CD4-positive, CD25-positive, alpha-beta regulatory T cell (primary cell): Measurements from ENCODE around the gene RASAL2. TPM values are rescaled to one million over a fixed set of nuclear protein-coding genes. Genes with fewer than 3 reads are reported as not detected.

ENCODE experiments used
- ATAC-seq, 2 donors: fragments of 150-1000 bp; cut with Tn5 transposase; one replicate each; pipeline ENCODE4 v1.10.0; 2021; ENCODE audit warnings: low read depth in 2 of 2, moderate number of reproducible peaks in 2 of 2, moderate library complexity in 1 of 2
- DNase-seq, 3 donors: peaks; one replicate each; pipeline versions ENCODE4 v3.0.0 to v3.0.0-alpha.2; 2012 to 2022; ENCODE audit warnings: mixed read lengths in 1 of 3
- H3K27ac ChIP-seq: one replicate; pipeline ENCODE4 v1.7.0; 2013; ENCODE audit warnings: mild to moderate bottlenecking, low read length; ENCODE audit not compliant: insufficient read depth, poor library complexity, severe bottlenecking
- H3K27me3 ChIP-seq: one replicate; pipeline ENCODE4 v1.7.0; 2013; ENCODE audit warnings: low read length; ENCODE audit not compliant: control insufficient read depth, insufficient read depth
- H3K36me3 ChIP-seq: one replicate; pipeline ENCODE4 v1.7.0; 2013; ENCODE audit warnings: mild to moderate bottlenecking, low read length, moderate library complexity; ENCODE audit not compliant: control insufficient read depth, insufficient read depth
- H3K4me1 ChIP-seq: 2 replicates; pipeline ENCODE4 v1.7.0; 2013; ENCODE audit warnings: mild to moderate bottlenecking, low read length; ENCODE audit not compliant: insufficient read depth, control insufficient read depth, poor library complexity, severe bottlenecking
- H3K4me3 ChIP-seq: one replicate; pipeline ENCODE4 v1.7.0; 2013; ENCODE audit warnings: low read depth, mild to moderate bottlenecking, low read length, moderate library complexity
- H3K9me3 ChIP-seq, 2 experiments: 1 replicate in 1 of 2; 2 replicates in 1 of 2; pipeline ENCODE4 v1.7.0; 2013; ENCODE audit warnings: low read length in 2 of 2, mild to moderate bottlenecking in 1 of 2, moderate library complexity in 1 of 2; ENCODE audit not compliant: control insufficient read depth in 2 of 2
- H3K27ac Mint-ChIP-seq, 3 donors: one replicate each; pipeline ENCODE4 v1.8.0; 2020 to 2022; ENCODE audit warnings: mild to moderate bottlenecking in 3 of 3, mixed read lengths in 3 of 3, moderate library complexity in 2 of 3
- H3K27me3 Mint-ChIP-seq: one replicate; pipeline ENCODE4 v1.8.0; 2022; ENCODE audit warnings: mild to moderate bottlenecking, mixed read lengths
- H3K36me3 Mint-ChIP-seq: one replicate; pipeline ENCODE4 v1.8.0; 2020; ENCODE audit warnings: mixed read lengths
- H3K4me1 Mint-ChIP-seq, 4 donors: one replicate each; pipeline ENCODE4 v1.8.0; 2020 to 2022; ENCODE audit warnings: mixed read lengths in 4 of 4, mild to moderate bottlenecking in 1 of 4
- H3K4me3 Mint-ChIP-seq, 4 donors: one replicate each; pipeline ENCODE4 v1.8.0; 2020 to 2022; ENCODE audit warnings: mild to moderate bottlenecking in 4 of 4, mixed read lengths in 4 of 4, moderate library complexity in 3 of 4
- H3K9me3 Mint-ChIP-seq, 7 donors: one replicate each; pipeline ENCODE4 v1.8.0; 2020 to 2022; ENCODE audit warnings: mixed read lengths in 7 of 7, mild to moderate bottlenecking in 3 of 7, moderate library complexity in 2 of 7
- polyA plus RNA-seq, 4 donors: library from polyadenylated mRNA; unstranded; fragments of 300-500 nt; fragmentation: Illumina TruSeq; gene quantifications; one replicate each; pipeline ENCODE4 v1.2.3, GENCODE V29; 2021
- total RNA-seq: library from RNA; stranded (reverse); gene quantifications from one replicate; pipeline ENCODE4 v1.2.3, GENCODE V29; 2022

Gene RASAL2
- total and polyA plus RNA-seq, 5 donors from 2014 or later = not detected

DNA sequence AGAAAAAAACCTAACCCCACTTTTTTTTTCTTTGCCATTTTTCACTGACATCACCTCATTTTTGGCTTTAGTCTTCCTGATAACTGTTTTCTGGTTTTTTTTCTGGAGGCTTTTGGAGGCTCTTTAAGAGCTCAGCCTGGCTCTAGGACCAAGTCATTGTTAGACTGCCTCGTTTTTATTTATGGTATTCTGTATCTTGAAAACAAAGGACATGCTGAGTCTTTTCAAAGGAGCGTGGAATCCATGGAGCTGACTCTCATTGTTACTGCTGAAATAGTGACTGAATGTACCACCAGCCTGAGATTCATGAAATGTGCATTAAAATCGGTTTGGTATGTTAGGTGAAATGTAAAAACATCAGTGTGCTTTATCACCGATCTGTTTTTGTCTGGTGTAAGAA is 28.0 kb downstream of the RASAL2 start:
- Mint-ChIP-seq H3K36me3 (no peaks in the 10 kb centered on the region), H3K9me3 (peaks cover 0 to 2% (median 0%) of the 10 kb centered on the region in 7 donors), H3K4me3 (no peak overlapping the region), H3K27ac (no peak overlapping the region), H3K4me1 (no peaks in the 10 kb centered on the region), H3K27me3 (no peaks in the 10 kb centered on the region)
- Histone ChIP-seq H3K27ac (no peak overlapping the region), H3K27me3 (no peaks in the 10 kb centered on the region), H3K9me3 (no peaks in the 10 kb centered on the region), H3K36me3 (no peaks in the 10 kb centered on the region), H3K4me3 (no peak overlapping the region), H3K4me1 (no peaks in the 10 kb centered on the region)
- ATAC-seq (no peak), DNase-seq (no peak)

DNA sequence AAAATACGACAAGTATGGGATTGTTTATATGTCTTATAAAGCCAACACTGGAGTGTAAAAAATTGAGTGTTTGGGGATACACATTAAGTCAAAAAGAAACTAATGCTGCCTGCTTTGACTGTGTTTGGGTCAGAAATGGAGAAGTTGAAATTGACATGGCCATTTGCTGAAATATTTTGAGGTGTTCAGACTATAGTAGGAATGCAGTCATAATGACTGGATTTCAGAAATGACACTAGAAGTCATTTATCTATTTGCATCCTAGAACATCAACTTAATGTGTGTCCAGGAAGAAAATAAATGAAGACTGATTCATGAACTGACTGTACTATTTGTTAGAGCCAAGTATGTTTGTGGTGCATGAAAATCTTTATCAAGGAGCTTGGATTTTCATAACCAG is 28.4 kb downstream of the RASAL2 start:
- Mint-ChIP-seq H3K4me1 (no peaks in the 10 kb centered on the region), H3K27me3 (no peaks in the 10 kb centered on the region), H3K27ac (no peak overlapping the region), H3K9me3 (peaks cover 0 to 2% (median 0%) of the 10 kb centered on the region in 7 donors), H3K4me3 (no peak overlapping the region), H3K36me3 (no peaks in the 10 kb centered on the region)
- no peak overlapping the region for H3K27ac ChIP-seq
- no peaks in the 10 kb centered on the region for H3K27me3 ChIP-seq
- DNase-seq (no peak), ATAC-seq (no peak)
- no peaks in the 10 kb centered on the region for H3K4me1 ChIP-seq
- H3K36me3 ChIP-seq = no peaks in the 10 kb centered on the region
- no peaks in the 10 kb centered on the region for H3K9me3 ChIP-seq
- no peak overlapping the region for H3K4me3 ChIP-seq

- DNase-seq (no peak), ATAC-seq (no peak)
- Histone ChIP-seq H3K9me3 (no peaks in the 10 kb centered on the region), H3K27ac (no peak overlapping the region), H3K36me3 (no peaks in the 10 kb centered on the region), H3K27me3 (no peaks in the 10 kb centered on the region), H3K4me1 (no peaks in the 10 kb centered on the region), H3K4me3 (no peak overlapping the region)
- H3K9me3 Mint-ChIP-seq = peaks cover 0 to 2% (median 0%) of the 10 kb centered on the region in 7 donors
- H3K27me3 Mint-ChIP-seq = no peaks in the 10 kb centered on the region
- no peak overlapping the region for H3K27ac Mint-ChIP-seq
- H3K36me3 Mint-ChIP-seq = no peaks in the 10 kb centered on the region
- no peaks in the 10 kb centered on the region for H3K4me1 Mint-ChIP-seq
- no peak overlapping the region for H3K4me3 Mint-ChIP-seq
Measured at GRCh38 chr1:178124115-178124514, 30.2 kb downstream of the RASAL2 start.

DNA sequence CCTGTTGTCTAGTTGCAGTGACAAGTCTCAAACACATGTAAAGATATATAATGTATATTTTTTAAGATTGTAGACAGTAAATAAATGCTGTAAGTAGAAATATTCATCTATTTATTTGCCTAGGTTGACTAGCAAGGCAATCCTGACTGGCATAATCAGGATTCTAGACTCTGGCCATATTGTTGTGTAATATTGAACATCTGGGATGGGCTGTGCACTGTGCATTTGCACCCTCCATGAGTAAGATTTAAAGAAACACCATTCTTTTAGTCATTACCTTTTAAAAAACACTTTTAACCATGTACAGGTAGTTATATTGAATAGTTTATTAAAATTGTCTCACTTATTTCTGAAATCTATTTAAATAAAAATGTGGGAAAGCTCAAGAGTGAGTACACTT is 32.4 kb downstream of the RASAL2 start:
- Histone ChIP-seq H3K9me3 (no peaks in the 10 kb centered on the region), H3K4me3 (no peak overlapping the region), H3K27ac (no peak overlapping the region), H3K36me3 (no peaks in the 10 kb centered on the region), H3K4me1 (no peaks in the 10 kb centered on the region), H3K27me3 (no peaks in the 10 kb centered on the region)
- no peak for ATAC-seq
- H3K4me1 Mint-ChIP-seq = no peaks in the 10 kb centered on the region
- H3K36me3 Mint-ChIP-seq = no peaks in the 10 kb centered on the region
- H3K27me3 Mint-ChIP-seq = no peaks in the 10 kb centered on the region
- H3K27ac Mint-ChIP-seq = no peak overlapping the region
- H3K4me3 Mint-ChIP-seq = no peak overlapping the region
- no peak for DNase-seq
- H3K9me3 Mint-ChIP-seq = no peaks in the 10 kb centered on the region

GRCh38 chr1:178126741-178127185 is 32.9 kb downstream of the RASAL2 start:
- no peak overlapping the region for H3K4me3 Mint-ChIP-seq
- H3K27me3 Mint-ChIP-seq = no peaks in the 10 kb centered on the region
- no peaks in the 10 kb centered on the region for H3K4me1 Mint-ChIP-seq
- no peaks in the 10 kb centered on the region for H3K27me3 ChIP-seq
- DNase-seq (no peak), ATAC-seq (no peak)
- no peak overlapping the region for H3K27ac ChIP-seq
- H3K36me3 Mint-ChIP-seq = no peaks in the 10 kb centered on the region
- no peak overlapping the region for H3K27ac Mint-ChIP-seq
- H3K9me3 ChIP-seq = no peaks in the 10 kb centered on the region
- H3K4me1 ChIP-seq = no peaks in the 10 kb centered on the region
- H3K4me3 ChIP-seq = no peak overlapping the region
- no peaks in the 10 kb centered on the region for H3K36me3 ChIP-seq
- no peaks in the 10 kb centered on the region for H3K9me3 Mint-ChIP-seq

GRCh38 chr1:178127482-178128191 is 33.7 kb downstream of the RASAL2 start:
- ATAC-seq = no peak
- no peaks in the 10 kb centered on the region for H3K9me3 ChIP-seq
- no peak overlapping the region for H3K27ac ChIP-seq
- H3K9me3 Mint-ChIP-seq = no peaks in the 10 kb centered on the region
- no peaks in the 10 kb centered on the region for H3K36me3 Mint-ChIP-seq
- DNase-seq = no peak
- no peak overlapping the region for H3K4me3 ChIP-seq
- H3K4me1 Mint-ChIP-seq = no peaks in the 10 kb centered on the region
- no peaks in the 10 kb centered on the region for H3K36me3 ChIP-seq
- H3K27ac Mint-ChIP-seq = no peak overlapping the region
- H3K4me1 ChIP-seq = no peaks in the 10 kb centered on the region
- H3K27me3 Mint-ChIP-seq = no peaks in the 10 kb centered on the region
- no peaks in the 10 kb centered on the region for H3K27me3 ChIP-seq
- H3K4me3 Mint-ChIP-seq = no peak overlapping the region

GRCh38 chr1:178133239-178133989 is 39.5 kb downstream of the RASAL2 start:
- H3K4me3 ChIP-seq = no peak overlapping the region
- ATAC-seq = no peak
- H3K36me3 ChIP-seq = no peaks in the 10 kb centered on the region
- no peaks in the 10 kb centered on the region for H3K4me1 Mint-ChIP-seq
- H3K27me3 Mint-ChIP-seq = no peaks in the 10 kb centered on the region
- no peak overlapping the region for H3K27ac ChIP-seq
- no peak for DNase-seq
- H3K9me3 ChIP-seq = no peaks in the 10 kb centered on the region
- no peak overlapping the region for H3K27ac Mint-ChIP-seq
- H3K36me3 Mint-ChIP-seq = no peaks in the 10 kb centered on the region
- no peaks in the 10 kb centered on the region for H3K27me3 ChIP-seq
- peaks cover 0 to 3% (median 0%) of the 10 kb centered on the region in 7 donors for H3K9me3 Mint-ChIP-seq
- H3K4me1 ChIP-seq = no peaks in the 10 kb centered on the region
- H3K4me3 Mint-ChIP-seq = no peak overlapping the region

DNA sequence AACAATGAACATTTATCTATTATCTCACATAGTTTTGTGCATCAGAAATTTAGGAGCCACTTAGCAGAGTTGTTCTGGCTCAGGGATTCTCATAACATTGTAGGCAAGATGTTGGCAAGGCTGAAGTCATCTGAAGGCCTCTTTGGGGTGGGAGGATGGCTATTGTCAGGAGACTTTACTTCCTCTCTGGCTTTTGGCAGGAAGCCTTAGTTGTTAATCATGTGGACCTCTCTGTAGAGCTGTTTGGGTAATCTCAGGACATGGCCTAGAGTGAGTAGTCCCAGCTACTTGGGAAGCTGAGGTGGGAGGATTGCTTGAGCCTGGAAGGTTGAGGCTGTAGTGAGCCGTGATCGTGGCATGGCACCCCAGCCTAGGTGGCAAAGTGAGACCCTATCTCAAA is 40.2 kb downstream of the RASAL2 start:
- no peaks in the 10 kb centered on the region for H3K27me3 Mint-ChIP-seq
- no peaks in the 10 kb centered on the region for H3K36me3 Mint-ChIP-seq
- no peak overlapping the region for H3K4me3 Mint-ChIP-seq
- no peak overlapping the region for H3K27ac Mint-ChIP-seq
- H3K9me3 ChIP-seq = no peaks in the 10 kb centered on the region
- H3K4me1 Mint-ChIP-seq = no peaks in the 10 kb centered on the region
- no peaks in the 10 kb centered on the region for H3K4me1 ChIP-seq
- no peak overlapping the region for H3K4me3 ChIP-seq
- H3K27ac ChIP-seq = no peak overlapping the region
- H3K27me3 ChIP-seq = no peaks in the 10 kb centered on the region
- ATAC-seq (no peak), DNase-seq (no peak)
- H3K36me3 ChIP-seq = no peaks in the 10 kb centered on the region
- peaks cover 0 to 3% (median 0%) of the 10 kb centered on the region in 7 donors for H3K9me3 Mint-ChIP-seq
